PC-9 (cell line): Measurements from ENCODE around the gene PADI1. TPM values are rescaled to one million over a fixed set of nuclear protein-coding genes. Genes with fewer than 3 reads are reported as not detected.
A peak's percentile ranks its signal among the peaks of the same experiment; 100 is the strongest.

Source experiments
- BruUV-seq: library from RNA; stranded (reverse); fragments of 400-500 nt; replicated peaks from 2 replicates; lab custom pipeline; 2021; lab: Mats Ljungman, UMichigan
- CTCF ChIA-PET: fragments of 300-600 bp; sonication (Branson Sonifier 250); formaldehyde crosslinking; loops from one replicate; lab custom pipeline; 2022; ENCODE audit warnings: antibody characterized with exemption; lab: Charles Lee
- POLR2A ChIA-PET: fragments of 300-600 bp; sonication (Branson Sonifier 250); formaldehyde crosslinking; loops from one replicate; lab custom pipeline; 2022; ENCODE audit warnings: antibody characterized with exemption; ENCODE audit not compliant: unreplicated experiment; lab: Charles Lee
- DNase-seq, 2 experiments: peaks; one replicate each; pipeline versions ENCODE4 v3.0.0 to v3.0.0-alpha.2; 2015 to 2022; ENCODE audit warnings: mixed read lengths in 1 of 2
- H2AFZ ChIP-seq: fragments of 200-600 bp; sonication (generic); 2 replicates; pipeline ENCODE4 v1.8.1; 2017; ENCODE audit warnings: antibody characterized with exemption
- H3F3A ChIP-seq: fragments of 200-600 bp; sonication (generic); 2 replicates; pipeline ENCODE4 v1.8.1; 2017; ENCODE audit warnings: antibody characterized with exemption, mild to moderate bottlenecking, low read depth; ENCODE audit not compliant: insufficient read depth
- H3K27ac ChIP-seq: fragments of 200-600 bp; sonication (generic); 2 replicates; pipeline ENCODE4 v1.6.1; 2016; ENCODE audit warnings: mixed run types
- H3K27me3 ChIP-seq: fragments of 200-600 bp; sonication (generic); 2 replicates; pipeline ENCODE4 v1.6.1; 2016; ENCODE audit warnings: low read depth, mixed run types; ENCODE audit not compliant: insufficient read depth
- H3K36me3 ChIP-seq: fragments of 200-600 bp; sonication (generic); 2 replicates; pipeline ENCODE4 v1.6.1; 2016; ENCODE audit warnings: low read depth, mixed run types
- H3K4me1 ChIP-seq: fragments of 200-600 bp; sonication (generic); replicated peaks from 2 replicates; pipeline ENCODE4 v1.6.1; 2016; ENCODE audit warnings: mixed run types; ENCODE audit not compliant: insufficient read depth
- H3K4me2 ChIP-seq: fragments of 200-600 bp; sonication (generic); 2 replicates; pipeline ENCODE4 v1.6.1; 2017; ENCODE audit warnings: mixed run types
- H3K4me3 ChIP-seq: fragments of 200-600 bp; sonication (generic); 2 replicates; pipeline ENCODE4 v1.6.1; 2016; ENCODE audit warnings: mixed run types
- H3K79me2 ChIP-seq: fragments of 200-600 bp; sonication (generic); 2 replicates; pipeline ENCODE4 v1.6.1; 2017; ENCODE audit warnings: low read depth, mixed run types
- H3K9me2 ChIP-seq: fragments of 200-600 bp; sonication (generic); 2 replicates; pipeline ENCODE4 v1.8.1; 2017; ENCODE audit warnings: mild to moderate bottlenecking; ENCODE audit not compliant: insufficient read depth
- H3K9me3 ChIP-seq: fragments of 200-600 bp; sonication (generic); 2 replicates; pipeline ENCODE4 v1.8.1; 2016; ENCODE audit warnings: low read depth; ENCODE audit not compliant: insufficient read depth
- H4K20me1 ChIP-seq: fragments of 200-600 bp; sonication (generic); 2 replicates; pipeline ENCODE4 v1.8.1; 2017; ENCODE audit not compliant: insufficient read depth
- EZH2 ChIP-seq: fragments of 200-600 bp; sonication (generic); IDR thresholded peaks from 2 replicates; pipeline ENCODE4 v1.8.0; 2017; ENCODE audit warnings: antibody characterized with exemption, low read depth
- intact Hi-C: fragments of 100-400 bp; cut with micrococcal nuclease; formaldehyde crosslinking; loops from one replicate; pipeline ENCODE4 v1.10.0; 2022; ENCODE audit not compliant: unreplicated experiment
- total RNA-seq: library from RNA; stranded (reverse); gene quantifications from 2 replicates; pipeline ENCODE4 v1.2.3, GENCODE V29; 2021
- TF ChIP-seq, protein P1 (sequence below): fragments of 200-600 bp; sonication (generic); conservative IDR thresholded peaks from 2 replicates; pipeline ENCODE4 v1.6.1; 2017; ENCODE audit warnings: mixed run types, antibody characterized with exemption, mild to moderate bottlenecking, moderate library complexity

PADI1 gene
- total RNA-seq, 1 experiment from 2014 or later: 28.3 TPM

DNA sequence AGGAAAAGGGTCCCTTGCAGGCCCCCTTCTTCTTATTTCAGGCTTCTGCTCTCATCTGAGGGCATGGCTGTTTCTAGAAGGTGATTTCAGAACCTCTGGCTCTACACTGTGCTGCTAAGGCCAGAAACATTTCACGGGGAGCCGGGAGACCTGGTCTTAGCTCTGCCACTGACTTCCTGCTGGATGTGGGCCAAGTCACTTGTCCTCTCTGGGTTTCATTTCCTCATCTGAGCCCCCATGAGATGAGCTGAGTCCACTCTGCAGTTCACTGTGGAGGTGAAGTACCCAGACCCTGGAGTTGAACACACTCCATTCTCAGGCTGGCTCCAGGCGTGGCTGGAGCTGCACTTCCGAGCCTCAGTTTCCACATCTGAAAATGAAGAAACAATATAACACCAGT is 2.1 kb downstream of the PADI1 start:
- Histone ChIP-seq H3K27ac (peak overlapping the region; percentile 95), H3K27me3 (no peaks in the 10 kb centered on the region), H3K36me3 (no peaks in the 10 kb centered on the region; the same call in 1 of the 2 replicates), H4K20me1 (no peaks in the 10 kb centered on the region), H2AFZ (no peak overlapping the region), H3K9me3 (no peaks in the 10 kb centered on the region), H3K79me2 (peaks cover 73% of the 10 kb centered on the region), H3F3A (peaks cover 39% of the 10 kb centered on the region), H3K4me3 (peak overlapping the region; percentile 65), H3K4me1 (peaks cover 80% of the 10 kb centered on the region), H3K9me2 (no peaks in the 10 kb centered on the region), H3K4me2 (peak overlapping the region; percentile 93)
- DNase-seq: peak in 1 of 2 experiments; percentile 59
- no TSS peak for BruUV-seq
- ChIA-PET POLR2A (interaction anchor here (0.6 kb wide), 4 partner anchors 41 to 88 kb away, joined by 3 to 7 read pairs (median 3); partner anchors contain the start of gene PADI2), CTCF (interaction anchor here (0.6 to 1.2 kb wide), 3 partner anchors 30 to 587 kb away, joined by 3 to 6 read pairs (median 4); no protein-coding TSS in a partner anchor)
- TF ChIP-seq EZH2: no peak
- TF ChIP-seq, protein P1, sequence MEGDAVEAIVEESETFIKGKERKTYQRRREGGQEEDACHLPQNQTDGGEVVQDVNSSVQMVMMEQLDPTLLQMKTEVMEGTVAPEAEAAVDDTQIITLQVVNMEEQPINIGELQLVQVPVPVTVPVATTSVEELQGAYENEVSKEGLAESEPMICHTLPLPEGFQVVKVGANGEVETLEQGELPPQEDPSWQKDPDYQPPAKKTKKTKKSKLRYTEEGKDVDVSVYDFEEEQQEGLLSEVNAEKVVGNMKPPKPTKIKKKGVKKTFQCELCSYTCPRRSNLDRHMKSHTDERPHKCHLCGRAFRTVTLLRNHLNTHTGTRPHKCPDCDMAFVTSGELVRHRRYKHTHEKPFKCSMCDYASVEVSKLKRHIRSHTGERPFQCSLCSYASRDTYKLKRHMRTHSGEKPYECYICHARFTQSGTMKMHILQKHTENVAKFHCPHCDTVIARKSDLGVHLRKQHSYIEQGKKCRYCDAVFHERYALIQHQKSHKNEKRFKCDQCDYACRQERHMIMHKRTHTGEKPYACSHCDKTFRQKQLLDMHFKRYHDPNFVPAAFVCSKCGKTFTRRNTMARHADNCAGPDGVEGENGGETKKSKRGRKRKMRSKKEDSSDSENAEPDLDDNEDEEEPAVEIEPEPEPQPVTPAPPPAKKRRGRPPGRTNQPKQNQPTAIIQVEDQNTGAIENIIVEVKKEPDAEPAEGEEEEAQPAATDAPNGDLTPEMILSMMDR: no peak
- intact Hi-C loops: no loop called here

DNA sequence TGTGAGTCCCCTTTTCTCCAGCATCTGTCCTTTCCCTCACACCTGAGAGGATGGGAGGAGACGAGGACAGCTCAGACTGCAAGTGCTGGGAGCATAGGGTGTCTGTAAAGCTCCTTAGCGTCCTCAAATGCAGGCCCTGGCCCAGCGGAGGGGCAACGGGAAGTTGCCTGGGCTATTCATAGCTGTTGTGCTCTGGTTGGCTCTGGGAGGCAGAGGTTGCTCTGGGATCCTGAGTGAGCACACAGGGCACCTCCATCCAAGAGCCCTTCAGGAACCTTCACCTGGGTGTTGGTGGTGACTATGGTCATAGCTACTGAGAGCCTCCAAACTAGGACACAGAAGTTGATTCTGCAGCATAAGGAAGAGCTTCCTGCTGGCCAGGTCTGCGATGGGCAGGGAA is 2.6 kb downstream of the PADI1 start:
- CTCF ChIA-PET: interaction anchor here (0.6 to 1.2 kb wide), 2 partner anchors 30 to 68 kb away, joined by 4 to 6 read pairs; no protein-coding TSS in a partner anchor
- Histone ChIP-seq H3K4me2 (peak overlapping the region; percentile 93), H3K36me3 (no peaks in the 10 kb centered on the region; the same call in 1 of the 2 replicates), H4K20me1 (no peaks in the 10 kb centered on the region), H3K4me1 (peaks cover 82% of the 10 kb centered on the region), H3K79me2 (peaks cover 73% of the 10 kb centered on the region), H3K4me3 (peak overlapping the region; percentile 65), H3F3A (peaks cover 41% of the 10 kb centered on the region), H3K9me2 (no peaks in the 10 kb centered on the region), H3K27me3 (no peaks in the 10 kb centered on the region), H3K9me3 (no peaks in the 10 kb centered on the region), H2AFZ (no peak overlapping the region), H3K27ac (peak overlapping the region; percentile 95)
- TSS peak; percentile 25 for BruUV-seq
- peak in 1 of 2 experiments; percentile 41 for DNase-seq
- intact Hi-C loops: no loop called here
- POLR2A ChIA-PET: interaction anchor here (0.6 to 1.1 kb wide), 2 partner anchors 32 to 84 kb away, joined by 3 to 28 read pairs; no protein-coding TSS in a partner anchor
- TF ChIP-seq, protein P1: no peak
- TF ChIP-seq EZH2: no peak

DNA sequence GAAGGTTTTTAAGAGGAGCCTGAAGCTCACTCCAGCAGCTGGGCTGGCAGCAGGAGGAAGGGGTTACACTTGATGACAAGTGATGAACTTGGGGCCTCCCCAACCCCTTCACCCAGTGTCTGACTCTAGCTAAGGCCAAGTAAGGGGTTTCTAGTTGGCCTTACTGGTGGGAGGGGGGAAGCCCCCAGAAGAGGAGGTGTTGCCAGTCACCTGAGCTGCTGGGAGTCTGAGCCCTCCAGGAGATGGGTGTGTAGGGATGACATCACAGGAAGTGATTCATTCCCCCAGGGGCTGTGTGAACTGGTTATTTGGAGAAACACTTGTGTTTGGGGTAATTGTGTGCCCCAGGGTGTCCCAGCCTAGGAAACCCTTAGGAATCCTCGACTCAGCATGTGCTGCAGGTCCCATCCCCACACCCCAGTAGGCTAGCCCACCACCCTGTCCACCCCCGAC is 3.1 kb downstream of the PADI1 start:
- ChIA-PET POLR2A (interaction anchor here (0.6 to 1.1 kb wide), 2 partner anchors 32 to 84 kb away, joined by 3 to 28 read pairs; no protein-coding TSS in a partner anchor), CTCF (interaction anchor here (1.2 kb wide), 1 partner anchor 29 kb away, joined by 6 read pairs; no protein-coding TSS in a partner anchor)
- Histone ChIP-seq H3F3A (peaks cover 46% of the 10 kb centered on the region), H3K36me3 (no peaks in the 10 kb centered on the region; the same call in 1 of the 2 replicates), H3K27ac (peak overlapping the region; percentile 95), H3K9me3 (no peaks in the 10 kb centered on the region), H3K4me2 (peak overlapping the region; percentile 93), H4K20me1 (no peaks in the 10 kb centered on the region), H2AFZ (no peak overlapping the region), H3K4me3 (peak overlapping the region; percentile 65; the same call in 1 of the 2 replicates), H3K9me2 (no peaks in the 10 kb centered on the region), H3K27me3 (no peaks in the 10 kb centered on the region), H3K4me1 (peaks cover 87% of the 10 kb centered on the region), H3K79me2 (peaks cover 73% of the 10 kb centered on the region)
- intact Hi-C loops: no loop called here
- no peak for TF ChIP-seq EZH2
- TF ChIP-seq, protein P1: no peak
- no TSS peak for BruUV-seq
- DNase-seq: peak; percentile 81 to 83
